Smooth muscle cell of the umbilical artery (primary cell): ENCODE results near the gene VNN1. TPM values are rescaled to one million over a fixed set of nuclear protein-coding genes. Genes with fewer than 3 reads are reported as not detected.

Source experiments
- total RNA-seq: library from RNA; depleted of rRNA; stranded (reverse); fragments of >200 nt; gene quantifications from 2 replicates; pipeline ENCODE4 v1.2.3, GENCODE V29; 2014

The VNN1 gene
- total RNA-seq: not detected in 2 replicates

GRCh38 chr6:132713352-132714134 lies at the start of gene VNN1:
VNN1 (minus strand) TSS chr6:132714055; CDS start chr6:132714035, 20 bp downstream.

GRCh38 chr6:132659082-132659481 lies 54.8 kb downstream of the VNN1 start, which contains the start of gene TAAR1:
TAAR1 (minus strand) TSS chr6:132659182; CDS start chr6:132646003, 13,179 bp downstream.

Other genes with a start within 250 kb of the VNN1 start
- 37.4 and 46.7 TPM in 2 replicates for gene STX7, start 200.9 kb downstream of the VNN1 start, total RNA-seq
- gene TAAR9, start 175.8 kb downstream of the VNN1 start, total RNA-seq: not detected in 2 replicates
- not detected in 2 replicates for gene TAAR8, start 161.4 kb downstream of the VNN1 start, total RNA-seq
- not detected in 2 replicates for gene TAAR6, start 143.7 kb downstream of the VNN1 start, total RNA-seq
- not detected in 2 replicates for gene TAAR5, start 124.3 kb downstream of the VNN1 start, total RNA-seq
- gene TAAR2, start 89.8 kb downstream of the VNN1 start, total RNA-seq: not detected in 2 replicates
- not detected in 2 replicates for gene TAAR1, start 54.9 kb downstream of the VNN1 start, total RNA-seq
- not detected in 2 replicates for gene VNN2, start 43.8 kb upstream of the VNN1 start, total RNA-seq
- gene SLC18B1, start 84.6 kb upstream of the VNN1 start, total RNA-seq: 4.1 and 6.5 TPM in 2 replicates
- gene RPS12, start 100.5 kb upstream of the VNN1 start, total RNA-seq: 404 and 1,160 TPM in 2 replicates